HepG2 (cell line): ENCODE measurements around the gene SCUBE1.

Experiments used
- HMG20A ChIP-seq: IDR thresholded peaks from 2 replicates; pipeline ENCODE4 v1.6.1; 2016; ENCODE audit warnings: borderline replicate concordance
- TGIF2 ChIP-seq: IDR thresholded peaks from 2 replicates; pipeline ENCODE4 v1.6.1; 2016; ENCODE audit warnings: control low read depth, missing compliant biosample characterization
- ZBTB2 ChIP-seq: sonication (generic); formaldehyde crosslinking; IDR thresholded peaks from 2 replicates; pipeline ENCODE4 v1.8.0; 2022; ENCODE audit warnings: low read depth, missing genetic modification reagents

- TF ChIP-seq ZBTB2 (CRISPR knock-in tag) (no peak), TGIF2 (no peak), HMG20A (CRISPR knock-in tag) (no peak)
Observed at GRCh38 chr22:43356881-43357280, 13.7 kb upstream of the SCUBE1 start.
